Hepatocyte (in vitro differentiated cells): Measurements from ENCODE around the gene PLXNC1. TPM values are rescaled to one million over a fixed set of nuclear protein-coding genes. Genes with fewer than 3 reads are reported as not detected.

Source experiments
- DNase-seq: peaks from one replicate; pipeline ENCODE4 v3.0.0-alpha.2; 2016; ENCODE audit warnings: low spot score
- H2AFZ ChIP-seq: fragments of 200-600 bp; sonication (generic); 2 replicates; pipeline ENCODE4 v1.6.0; 2016; ENCODE audit warnings: antibody characterized with exemption, mild to moderate bottlenecking
- H3K27ac ChIP-seq: fragments of 200-600 bp; sonication (generic); 2 replicates; pipeline ENCODE4 v1.5.1; 2016; ENCODE audit warnings: mild to moderate bottlenecking
- H3K27me3 ChIP-seq: fragments of 200-600 bp; sonication (generic); 2 replicates; pipeline ENCODE4 v1.6.1; 2016
- H3K36me3 ChIP-seq: fragments of 200-600 bp; sonication (generic); replicated peaks from 2 replicates; pipeline ENCODE4 v1.5.1; 2016; ENCODE audit warnings: low read depth; ENCODE audit not compliant: insufficient read depth
- H3K4me1 ChIP-seq: fragments of 200-600 bp; sonication (generic); 2 replicates; pipeline ENCODE4 v1.5.1; 2016; ENCODE audit warnings: mild to moderate bottlenecking, moderate library complexity; ENCODE audit not compliant: insufficient read depth
- H3K4me2 ChIP-seq: fragments of 200-600 bp; sonication (generic); 2 replicates; pipeline ENCODE4 v1.6.0; 2016
- H3K4me3 ChIP-seq: fragments of 200-600 bp; sonication (generic); 2 replicates; pipeline ENCODE4 v1.5.1; 2016; ENCODE audit warnings: mild to moderate bottlenecking
- H3K79me2 ChIP-seq: fragments of 200-600 bp; sonication (generic); 2 replicates; pipeline ENCODE4 v1.6.0; 2017; ENCODE audit warnings: mild to moderate bottlenecking
- H3K9me2 ChIP-seq: fragments of 200-600 bp; sonication (generic); replicated peaks from 2 replicates; pipeline ENCODE4 v1.6.0; 2017; ENCODE audit warnings: mild to moderate bottlenecking; ENCODE audit not compliant: insufficient read depth
- H3K9me3 ChIP-seq: fragments of 200-600 bp; sonication (generic); 2 replicates; pipeline ENCODE4 v1.5.1; 2016; ENCODE audit warnings: low read depth, mild to moderate bottlenecking
- H4K20me1 ChIP-seq: fragments of 200-600 bp; sonication (generic); 2 replicates; pipeline ENCODE4 v1.6.0; 2016; ENCODE audit warnings: mild to moderate bottlenecking; ENCODE audit not compliant: insufficient read depth, poor library complexity, severe bottlenecking
- EZH2 ChIP-seq: fragments of 200-600 bp; sonication (generic); IDR thresholded peaks from 2 replicates; pipeline ENCODE4 v1.6.1; 2016; ENCODE audit warnings: antibody characterized with exemption, mild to moderate bottlenecking, borderline replicate concordance
- EZH2phosphoT487 ChIP-seq: fragments of 200-600 bp; sonication (generic); IDR thresholded peaks from one replicate; pipeline ENCODE4 v1.6.1; 2018; ENCODE audit warnings: antibody characterized with exemption, mild to moderate bottlenecking, low read depth, moderate library complexity; ENCODE audit not compliant: unreplicated experiment, severe bottlenecking
- WGBS: methylation state at CpG from one replicate; pipeline ENCODE4 v1.1.6; 2016; ENCODE audit warnings: low lambda C conversion rate; ENCODE audit errors: missing lambda C conversion rate; 5-methylcytosine and 5-hydroxymethylcytosine counted together
- polyA plus RNA-seq: library from polyadenylated mRNA; unstranded; fragments of >200 nt; fragmentation: Nextera tagmentation; extraction: Ambion mirVana; gene quantifications from 2 replicates; pipeline ENCODE4 v1.2.1, GENCODE V29; 2016
- total RNA-seq: library from RNA; depleted of rRNA; stranded (reverse); fragments of >200 nt; gene quantifications from 2 replicates; pipeline ENCODE4 v1.2.3, GENCODE V29; 2014
- TF ChIP-seq, protein P1 (sequence below): fragments of 200-600 bp; sonication (generic); IDR thresholded peaks from 2 replicates; pipeline ENCODE4 v1.5.1; 2016; ENCODE audit warnings: antibody characterized with exemption, mild to moderate bottlenecking; ENCODE audit not compliant: poor library complexity

PLXNC1 gene
- total and polyA plus RNA-seq, 2 experiments from 2014 or later: 6.7 to 23.2 TPM

DNA sequence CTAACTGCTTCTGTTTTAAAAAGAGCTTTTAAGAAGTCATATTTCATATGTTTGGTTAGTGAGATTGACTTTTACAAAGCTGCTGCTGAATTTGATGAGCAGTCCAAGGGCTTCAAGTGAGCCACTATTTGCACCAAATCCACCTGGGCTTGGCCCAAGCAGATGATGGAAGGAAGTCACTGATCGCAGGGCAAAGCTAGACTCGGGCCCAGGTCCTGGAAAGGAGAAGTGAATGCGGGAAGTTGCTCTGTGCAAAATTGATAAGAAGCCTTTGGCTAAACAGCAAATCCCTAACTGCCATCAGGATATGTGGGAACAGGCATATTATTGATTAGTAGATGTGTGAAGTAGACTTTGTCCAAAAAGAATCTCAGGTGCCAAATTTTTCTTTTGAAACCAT is 30.5 kb downstream of the PLXNC1 start:
- Histone ChIP-seq H3K9me2 (no peaks in the 10 kb centered on the region), H2AFZ (no peak overlapping the region), H4K20me1 (no peaks in the 10 kb centered on the region), H3K27me3 (no peaks in the 10 kb centered on the region), H3K79me2 (no peaks in the 10 kb centered on the region), H3K9me3 (no peaks in the 10 kb centered on the region), H3K4me1 (peaks cover 8% of the 10 kb centered on the region), H3K4me3 (no peak overlapping the region), H3K27ac (no peak overlapping the region), H3K36me3 (no peaks in the 10 kb centered on the region), H3K4me2 (no peak overlapping the region)
- no peak for TF ChIP-seq EZH2
- TF ChIP-seq, protein P1, sequence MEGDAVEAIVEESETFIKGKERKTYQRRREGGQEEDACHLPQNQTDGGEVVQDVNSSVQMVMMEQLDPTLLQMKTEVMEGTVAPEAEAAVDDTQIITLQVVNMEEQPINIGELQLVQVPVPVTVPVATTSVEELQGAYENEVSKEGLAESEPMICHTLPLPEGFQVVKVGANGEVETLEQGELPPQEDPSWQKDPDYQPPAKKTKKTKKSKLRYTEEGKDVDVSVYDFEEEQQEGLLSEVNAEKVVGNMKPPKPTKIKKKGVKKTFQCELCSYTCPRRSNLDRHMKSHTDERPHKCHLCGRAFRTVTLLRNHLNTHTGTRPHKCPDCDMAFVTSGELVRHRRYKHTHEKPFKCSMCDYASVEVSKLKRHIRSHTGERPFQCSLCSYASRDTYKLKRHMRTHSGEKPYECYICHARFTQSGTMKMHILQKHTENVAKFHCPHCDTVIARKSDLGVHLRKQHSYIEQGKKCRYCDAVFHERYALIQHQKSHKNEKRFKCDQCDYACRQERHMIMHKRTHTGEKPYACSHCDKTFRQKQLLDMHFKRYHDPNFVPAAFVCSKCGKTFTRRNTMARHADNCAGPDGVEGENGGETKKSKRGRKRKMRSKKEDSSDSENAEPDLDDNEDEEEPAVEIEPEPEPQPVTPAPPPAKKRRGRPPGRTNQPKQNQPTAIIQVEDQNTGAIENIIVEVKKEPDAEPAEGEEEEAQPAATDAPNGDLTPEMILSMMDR: no peak
- no peak for TF ChIP-seq EZH2phosphoT487
- DNase-seq: no peak
- 89% methylated on average over 3 of the region's 3 CpGs for WGBS

DNA sequence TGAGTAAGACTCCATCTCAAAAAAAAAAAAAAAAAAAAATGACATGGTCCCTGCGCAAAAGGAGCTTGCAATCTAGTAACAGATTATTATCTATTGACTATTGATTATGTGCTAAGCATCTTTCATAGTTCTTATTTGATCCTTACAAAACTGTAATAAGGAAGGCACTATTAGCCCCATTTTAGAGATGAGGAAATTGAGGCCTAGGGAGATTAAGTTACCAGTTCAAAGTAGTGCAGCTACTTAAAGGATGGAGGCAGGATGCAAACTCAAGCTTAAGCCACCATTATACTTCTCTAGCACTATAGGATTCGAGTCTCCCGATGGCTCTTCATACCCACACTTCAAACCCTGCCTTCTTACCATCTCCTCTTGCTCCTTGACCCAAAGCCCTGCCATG is 31.3 kb downstream of the PLXNC1 start:
- no peak for TF ChIP-seq EZH2phosphoT487
- no peak for TF ChIP-seq EZH2
- TF ChIP-seq, protein P1: no peak

DNA sequence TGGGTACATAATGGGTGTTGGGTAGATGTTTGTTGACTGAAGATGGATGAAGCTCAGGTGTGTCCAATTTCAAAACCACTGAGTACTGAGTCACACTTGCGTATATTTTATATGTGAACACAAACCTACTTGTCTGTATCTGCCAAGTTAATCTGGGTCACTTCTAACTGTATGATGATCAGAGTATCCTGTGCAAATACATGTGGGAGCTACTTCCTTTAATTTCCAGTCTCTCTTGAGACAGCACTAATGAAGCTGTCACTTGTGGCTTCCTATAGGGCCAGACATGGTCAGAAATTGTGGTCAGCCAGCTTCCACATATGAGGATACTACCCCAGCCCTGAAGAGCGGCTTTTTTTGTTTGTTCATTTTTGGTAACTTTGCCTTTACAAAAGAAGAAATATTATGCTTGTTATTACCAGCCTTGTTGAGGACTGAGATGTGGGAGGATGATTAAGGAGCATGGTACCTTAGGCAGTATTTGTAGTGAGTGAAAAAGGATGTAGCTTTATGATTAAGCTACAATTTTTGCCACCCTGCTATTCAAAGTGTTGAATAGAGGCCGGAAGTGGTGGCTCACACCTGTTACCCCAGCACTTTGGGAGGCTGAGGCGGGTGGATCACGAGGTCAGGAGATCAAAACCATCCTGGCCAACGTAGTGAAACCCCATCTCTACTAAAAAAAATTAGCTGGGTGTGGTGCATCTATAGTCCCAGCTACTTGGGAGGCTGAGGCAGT is 32.4 kb downstream of the PLXNC1 start:
- no peak for DNase-seq
- TF ChIP-seq EZH2phosphoT487 (no peak), EZH2 (no peak)
- TF ChIP-seq, protein P1: no peak
- Histone ChIP-seq H2AFZ (no peak overlapping the region), H3K27ac (peak overlapping the region; percentile 16), H3K4me2 (no peak overlapping the region), H3K79me2 (no peaks in the 10 kb centered on the region), H3K4me1 (peaks cover 23% of the 10 kb centered on the region), H3K36me3 (no peaks in the 10 kb centered on the region), H3K9me3 (no peaks in the 10 kb centered on the region), H3K4me3 (no peak overlapping the region), H4K20me1 (no peaks in the 10 kb centered on the region), H3K9me2 (no peaks in the 10 kb centered on the region), H3K27me3 (no peaks in the 10 kb centered on the region)
- WGBS: 92% methylated on average over 6 of the region's 6 CpGs

More for the DNA sequence above, 31.3 kb downstream of the PLXNC1 start:
- 76% methylated on average over 3 of the region's 3 CpGs for WGBS
- H3K36me3 ChIP-seq: no peaks in the 10 kb centered on the region
- no peaks in the 10 kb centered on the region for H4K20me1 ChIP-seq
- DNase-seq: no peak
- H3K9me3 ChIP-seq: no peaks in the 10 kb centered on the region
- H3K9me2 ChIP-seq: no peaks in the 10 kb centered on the region
- H3K4me1 ChIP-seq: peaks cover 15% of the 10 kb centered on the region
- no peak overlapping the region for H3K4me3 ChIP-seq
- H2AFZ ChIP-seq: no peak overlapping the region
- H3K4me2 ChIP-seq: no peak overlapping the region
- no peaks in the 10 kb centered on the region for H3K79me2 ChIP-seq
- peak overlapping the region; percentile 16 for H3K27ac ChIP-seq
- no peaks in the 10 kb centered on the region for H3K27me3 ChIP-seq
